ENCODE data around the gene DMXL1.

The DMXL1 gene

DNA sequence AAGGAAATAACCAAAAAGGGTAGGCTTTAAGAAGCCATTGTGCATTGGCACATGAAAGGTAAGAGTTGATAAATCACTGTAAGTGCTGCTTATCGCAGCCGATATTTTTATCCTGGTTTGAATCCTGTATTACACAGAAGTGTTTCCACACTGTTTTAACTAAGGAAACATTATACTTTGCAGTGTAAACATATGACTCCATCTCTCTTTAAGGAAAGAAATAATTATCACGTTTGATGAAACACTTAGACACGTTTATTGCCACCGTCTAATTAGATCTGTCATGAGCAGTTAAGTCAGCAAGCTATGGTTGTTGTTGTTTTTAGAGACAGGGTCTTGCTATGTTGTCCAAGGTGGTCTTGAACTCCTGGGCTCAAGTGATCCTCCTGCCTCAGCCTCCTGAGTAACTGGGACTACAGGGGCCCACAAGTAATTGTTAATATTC is 199.3 kb downstream of the DMXL1 start:
- DNase-seq, result no peak

DNA sequence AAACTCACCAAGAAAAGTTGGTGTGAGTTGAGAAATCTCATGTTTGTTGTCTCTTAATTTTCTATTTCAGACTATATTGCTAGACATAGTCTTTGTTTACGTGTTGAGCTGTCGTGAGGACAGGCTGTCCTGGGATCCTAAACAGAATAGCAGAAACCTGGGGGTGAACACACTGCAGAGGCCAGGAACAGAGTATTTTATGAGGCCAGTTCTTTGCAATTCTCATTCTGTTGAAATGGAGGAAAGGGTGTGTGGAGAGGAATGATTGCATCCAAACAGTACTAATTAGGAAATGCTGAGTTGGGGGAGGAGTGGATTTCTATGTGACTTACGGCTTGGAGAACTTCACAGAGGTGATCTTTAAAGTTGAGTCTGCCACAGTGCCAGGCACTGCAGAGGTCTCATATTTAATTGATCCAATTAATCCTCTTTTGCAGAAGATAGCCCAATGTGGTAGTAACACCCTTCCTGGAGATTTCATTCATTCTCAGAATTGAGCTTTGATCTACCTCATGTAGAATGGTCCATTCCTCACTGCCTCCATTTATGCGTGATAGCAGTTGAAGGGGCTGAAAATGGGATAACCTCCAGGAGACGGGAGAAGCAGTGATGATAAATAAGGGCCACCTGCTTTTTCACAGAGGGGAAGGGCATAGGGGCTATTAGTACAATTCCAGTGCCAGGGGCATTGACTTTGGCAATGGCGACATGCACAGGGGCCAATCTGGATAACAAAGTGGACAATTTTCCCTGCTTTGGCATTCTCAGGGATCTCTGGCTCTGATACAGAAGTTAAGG is 200.3 kb downstream of the DMXL1 start:
- no peak for DNase-seq

DNA sequence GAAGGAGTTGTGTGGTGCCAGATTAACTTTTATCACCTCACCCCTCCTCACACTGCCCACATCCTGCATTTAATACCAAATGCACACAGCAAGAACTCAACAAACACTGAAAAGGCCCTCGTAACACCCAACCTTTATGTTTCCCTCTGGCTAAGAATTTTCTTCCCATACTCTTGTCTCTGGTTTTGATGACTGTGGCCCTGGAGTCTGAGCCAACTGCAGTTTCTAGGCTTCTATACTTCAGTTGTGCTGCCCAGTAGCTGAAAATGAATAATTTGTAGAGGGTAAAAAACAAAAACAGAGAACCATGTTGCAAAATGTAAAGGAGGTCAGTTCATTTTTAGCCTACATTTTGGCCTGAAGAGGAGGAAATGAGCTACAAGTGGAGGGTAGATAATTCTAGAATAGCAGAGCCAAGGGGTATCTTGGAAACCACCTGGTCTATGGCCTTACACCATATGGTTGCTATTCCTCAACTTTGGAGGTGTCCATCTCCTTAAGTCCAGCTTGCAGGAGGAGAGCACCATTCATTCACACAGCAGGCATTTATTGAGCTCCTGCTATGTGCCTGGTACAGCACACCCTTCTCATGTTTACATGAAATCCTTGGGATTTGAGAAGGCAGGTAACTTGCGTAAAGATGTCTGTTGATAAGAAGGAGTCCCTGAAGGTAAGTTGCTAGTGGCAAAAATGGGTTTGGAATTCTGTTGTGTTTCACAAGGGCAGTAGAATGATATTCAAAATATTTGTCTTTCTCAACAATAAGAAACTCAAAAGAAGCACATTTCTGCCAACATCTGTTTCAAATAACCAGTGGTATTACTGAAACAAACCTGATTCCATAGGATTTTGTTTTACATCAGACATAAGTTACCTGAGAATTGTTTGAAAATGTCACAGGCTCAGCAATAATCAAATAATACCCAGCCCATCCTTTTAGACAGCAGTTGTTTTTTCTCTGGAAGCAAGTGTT is 201.2 kb downstream of the DMXL1 start:
- DNase-seq, result no peak

DNA sequence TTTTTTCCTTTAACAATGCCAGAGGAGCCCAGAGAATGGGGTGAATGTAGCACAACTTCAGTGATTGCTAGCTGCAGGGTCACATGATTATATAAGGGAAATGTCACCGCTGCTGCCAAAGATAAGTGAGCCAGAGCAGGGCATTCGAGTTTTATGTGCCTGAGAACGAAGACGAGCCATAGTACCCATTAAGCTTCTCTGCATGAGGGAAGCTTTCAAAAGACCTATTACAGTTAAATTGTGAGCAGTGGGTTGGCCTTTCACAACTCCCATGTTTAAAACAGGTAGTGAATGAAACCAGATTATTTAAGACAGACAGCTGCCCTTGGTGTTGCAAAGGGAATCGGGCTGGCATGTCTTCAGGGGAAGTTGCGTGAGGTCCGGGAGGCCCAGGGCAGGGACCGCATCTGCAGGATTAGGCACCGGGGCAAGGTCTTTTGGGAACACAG is 202.5 kb downstream of the DMXL1 start:
- no peak for DNase-seq

DNA sequence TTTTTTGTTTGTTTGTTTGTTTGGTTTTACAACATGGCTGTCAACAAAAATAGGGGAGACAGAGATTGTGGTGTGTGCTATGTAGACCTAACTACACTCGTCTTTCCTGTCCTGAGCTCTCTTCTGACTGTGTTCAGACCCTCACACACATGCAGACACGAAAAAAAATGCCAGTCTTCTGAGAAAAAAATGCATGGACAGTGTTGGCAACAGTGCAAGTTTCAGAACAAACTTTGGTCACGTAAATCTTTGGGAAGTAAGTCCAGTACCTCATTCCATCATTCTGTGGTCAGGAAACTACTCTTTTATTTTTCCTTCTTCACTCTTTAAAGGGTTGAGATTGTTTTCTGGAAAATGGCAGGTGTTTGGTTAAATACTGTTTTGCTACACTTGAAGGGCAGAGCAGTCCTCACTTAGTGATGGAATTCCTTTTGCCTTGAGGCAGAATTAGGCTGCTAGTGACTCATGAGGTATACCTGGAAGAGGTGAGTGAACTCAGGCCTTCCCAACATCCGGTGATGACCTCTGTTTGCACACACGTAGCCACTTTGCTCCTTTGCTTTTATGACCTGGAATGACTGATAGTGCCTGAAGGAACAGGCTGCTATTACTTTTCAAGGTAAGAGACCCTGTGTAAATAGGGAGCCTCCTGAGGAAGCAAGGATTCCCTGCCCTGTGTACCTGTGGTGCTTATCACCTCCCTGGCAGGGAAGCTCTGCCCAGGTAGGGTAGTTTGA is 203.3 kb downstream of the DMXL1 start:
- no peak for DNase-seq

DNA sequence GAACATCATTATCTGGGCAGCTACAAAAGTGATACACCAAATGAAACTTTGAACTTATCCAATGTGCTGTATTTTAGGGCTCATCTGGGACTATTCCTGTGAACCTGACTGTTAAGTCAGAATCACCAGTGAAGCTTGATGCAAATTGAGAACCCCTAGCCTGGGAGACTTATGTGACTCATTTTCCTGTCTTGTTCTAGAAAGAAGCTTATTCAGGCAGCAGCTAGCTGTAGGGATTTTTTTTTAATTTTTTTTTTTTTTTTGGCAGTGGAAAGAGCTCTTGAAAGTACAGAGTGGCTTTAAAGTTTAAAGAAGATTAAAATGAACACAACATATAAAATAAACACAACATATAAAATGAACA is 203.9 kb downstream of the DMXL1 start:
- DNase-seq, result no peak

DNA sequence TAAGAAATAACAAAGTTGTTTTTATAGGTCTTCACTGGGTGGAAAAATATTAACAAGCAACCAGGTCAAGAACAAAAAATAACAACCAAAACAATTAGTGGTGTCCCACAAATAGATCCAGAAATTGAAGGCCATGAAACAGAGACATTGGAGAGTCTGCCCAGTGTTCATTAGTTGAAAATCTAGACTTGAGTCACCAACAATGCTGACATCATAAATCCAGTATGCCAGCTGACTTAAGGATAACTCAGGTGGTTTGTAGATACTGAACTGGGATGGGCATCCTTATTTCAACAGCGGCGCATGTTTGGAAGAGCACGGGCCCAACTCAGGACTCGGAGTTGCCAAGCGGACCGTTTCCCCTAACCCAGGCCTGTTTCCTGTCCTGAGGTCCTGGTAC is 204.3 kb downstream of the DMXL1 start:
- DNase-seq, result no peak

DNA sequence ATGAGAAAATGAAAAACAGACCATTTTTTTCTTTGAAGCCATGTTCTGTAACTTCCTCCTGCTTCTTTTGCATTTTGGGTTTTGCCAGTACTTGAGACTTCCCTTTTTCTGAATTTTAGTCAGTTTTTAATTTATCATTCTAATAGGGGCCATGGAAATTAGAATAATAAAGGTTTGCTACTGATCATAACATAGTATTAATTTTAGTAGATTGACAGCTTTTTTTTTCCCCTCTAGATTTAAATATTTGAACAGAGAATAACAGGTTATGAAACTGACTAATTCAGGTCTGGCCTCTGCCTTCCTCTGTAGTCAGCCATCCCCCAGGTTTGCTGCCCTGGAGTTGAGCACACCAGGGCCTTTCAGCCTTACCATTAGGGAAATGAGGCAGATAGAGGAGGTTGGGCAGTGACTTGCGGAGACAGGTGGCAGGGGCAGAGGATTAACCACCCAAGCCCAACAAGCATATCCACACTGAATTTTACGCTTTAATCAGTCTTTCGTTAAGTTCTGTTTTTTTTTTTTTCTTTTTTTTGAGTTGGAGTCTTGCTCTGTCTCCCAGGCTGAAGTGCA is 204.8 kb downstream of the DMXL1 start:
- no peak for DNase-seq

DNA sequence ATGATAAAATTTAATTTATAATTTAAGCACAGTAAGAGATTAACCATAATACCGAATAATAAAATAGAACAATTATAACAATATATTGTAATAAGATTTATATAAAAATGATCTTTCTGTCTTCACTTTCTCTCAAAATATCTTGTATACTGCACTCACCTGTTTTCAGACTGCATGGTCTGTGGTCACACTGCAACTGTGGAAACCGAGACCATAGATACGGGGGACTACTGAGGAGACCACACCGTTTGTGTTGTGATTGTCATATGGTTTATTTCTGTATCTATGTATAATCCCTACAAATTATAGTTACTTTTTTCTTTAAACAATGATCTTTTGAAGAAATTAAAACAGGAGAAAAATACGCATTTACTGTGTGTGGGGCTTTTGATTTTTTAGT is 206.1 kb downstream of the DMXL1 start:
- DNase-seq, result no peak

DNA sequence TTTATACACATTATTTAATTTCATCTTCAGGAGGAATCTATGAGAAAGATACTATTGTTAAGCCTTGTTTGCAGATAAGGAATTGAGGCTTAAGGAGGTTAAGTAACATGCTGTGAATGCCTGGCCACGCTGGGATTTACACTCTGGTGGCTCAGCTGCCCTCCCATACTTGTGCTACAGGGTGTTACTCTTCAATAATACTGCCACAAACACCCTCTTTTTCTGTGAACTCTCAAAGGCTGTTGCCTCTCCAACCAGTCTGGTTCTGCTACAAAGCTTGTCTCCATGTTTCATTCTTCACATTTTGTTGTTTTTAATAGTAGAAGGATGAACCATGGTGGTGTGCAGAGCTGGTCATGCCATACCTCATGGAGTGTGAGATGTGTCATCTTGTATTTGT is 208.2 kb downstream of the DMXL1 start:
- DNase-seq, result no peak

DNA sequence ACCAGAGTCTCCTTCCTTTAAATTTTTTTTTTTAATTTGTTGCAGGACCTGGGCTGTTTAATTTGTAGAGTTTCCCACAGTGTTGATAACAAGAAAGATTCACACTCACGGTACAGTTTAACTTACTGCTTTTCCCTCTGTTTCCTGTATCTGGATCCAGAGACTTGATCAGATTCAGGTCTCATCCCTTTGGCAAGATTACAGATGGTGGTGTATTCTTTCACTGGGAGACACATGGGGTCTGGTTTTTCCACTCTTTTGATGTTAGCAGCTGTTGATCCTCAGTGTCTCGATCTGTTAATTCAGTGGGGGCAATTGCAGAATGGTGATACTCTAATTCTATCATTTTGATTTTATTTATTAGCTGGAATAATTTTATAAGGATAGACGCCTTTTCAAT is 209.5 kb downstream of the DMXL1 start:
- DNase-seq, result no peak

DNA sequence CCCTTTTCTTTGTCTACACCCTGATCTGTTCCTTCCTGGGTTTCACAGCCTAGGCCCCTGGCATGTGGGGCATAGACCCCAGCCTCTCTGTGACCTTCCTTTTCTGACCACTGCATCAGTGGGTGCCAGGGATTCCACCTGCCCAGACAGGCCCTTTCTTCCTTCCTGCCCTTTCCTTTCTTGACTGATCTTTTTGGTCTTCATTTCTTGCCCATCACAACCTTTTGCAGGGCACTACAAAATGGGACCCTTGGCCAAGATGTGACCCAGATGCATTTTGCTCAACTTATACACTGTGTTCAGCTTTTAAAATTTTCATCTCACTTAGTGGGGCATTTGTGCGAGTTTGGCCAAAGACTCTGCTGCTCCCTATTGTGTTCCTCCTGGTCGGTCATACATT is 211.7 kb downstream of the DMXL1 start:
- no peak for DNase-seq

DNA sequence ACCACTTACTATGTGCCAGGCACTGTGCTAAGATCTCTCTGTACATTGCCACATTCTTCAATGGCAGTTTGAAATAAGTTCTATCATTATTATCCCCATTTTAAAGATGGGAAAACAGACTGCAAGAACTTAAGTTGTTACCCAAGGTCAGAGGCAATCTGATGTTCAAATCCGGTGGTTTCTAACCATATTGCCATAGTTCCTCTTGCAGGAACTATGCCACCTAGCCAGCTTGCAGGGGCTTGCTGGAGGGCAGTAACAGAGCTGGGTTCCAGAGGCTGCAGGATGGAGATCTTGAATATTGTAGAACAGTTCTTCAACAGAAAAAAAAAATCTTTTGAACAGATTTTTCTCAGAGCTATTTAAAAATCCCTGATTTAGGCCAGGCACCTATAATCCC is 213.1 kb downstream of the DMXL1 start:
- no peak for DNase-seq

DNA sequence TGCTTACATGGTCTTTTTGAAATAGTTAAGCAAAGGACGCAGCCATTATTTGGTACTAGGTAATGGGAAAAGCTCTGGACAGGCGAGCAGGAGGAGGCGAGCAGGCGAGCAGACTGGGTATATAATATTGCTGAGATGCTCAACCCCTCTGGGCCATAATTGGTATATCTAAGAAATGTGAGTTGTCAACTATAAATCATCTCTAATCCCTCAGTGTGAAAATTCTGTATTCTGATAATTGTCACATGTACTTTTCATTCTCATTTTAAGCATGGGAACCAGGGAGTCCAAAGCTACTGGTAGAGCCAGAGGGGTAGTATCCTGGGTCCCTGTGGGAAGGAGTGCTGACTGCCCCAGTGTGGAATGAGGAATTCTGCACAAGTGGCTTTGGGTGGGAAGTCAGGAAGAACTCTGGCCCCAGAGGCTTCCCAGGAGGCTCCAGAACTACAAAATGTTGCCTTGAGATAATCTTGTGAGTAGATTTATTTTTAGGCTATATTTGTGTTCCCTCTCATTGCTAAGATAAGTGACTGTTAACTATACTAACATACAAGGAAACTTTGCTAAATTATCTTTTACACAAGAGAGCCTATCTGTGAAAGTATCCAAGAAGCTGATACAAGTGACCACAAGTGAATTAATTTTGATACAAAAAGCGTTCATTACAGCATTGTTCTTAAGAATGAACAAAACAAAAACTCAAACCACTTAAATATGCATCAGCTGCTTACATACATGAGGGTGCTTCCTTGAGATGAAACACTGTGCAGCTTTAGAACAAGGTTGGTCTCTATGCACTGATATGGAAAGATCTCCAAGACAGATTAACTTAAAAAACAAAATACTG is 214.4 kb downstream of the DMXL1 start:
- no peak for DNase-seq

DNA sequence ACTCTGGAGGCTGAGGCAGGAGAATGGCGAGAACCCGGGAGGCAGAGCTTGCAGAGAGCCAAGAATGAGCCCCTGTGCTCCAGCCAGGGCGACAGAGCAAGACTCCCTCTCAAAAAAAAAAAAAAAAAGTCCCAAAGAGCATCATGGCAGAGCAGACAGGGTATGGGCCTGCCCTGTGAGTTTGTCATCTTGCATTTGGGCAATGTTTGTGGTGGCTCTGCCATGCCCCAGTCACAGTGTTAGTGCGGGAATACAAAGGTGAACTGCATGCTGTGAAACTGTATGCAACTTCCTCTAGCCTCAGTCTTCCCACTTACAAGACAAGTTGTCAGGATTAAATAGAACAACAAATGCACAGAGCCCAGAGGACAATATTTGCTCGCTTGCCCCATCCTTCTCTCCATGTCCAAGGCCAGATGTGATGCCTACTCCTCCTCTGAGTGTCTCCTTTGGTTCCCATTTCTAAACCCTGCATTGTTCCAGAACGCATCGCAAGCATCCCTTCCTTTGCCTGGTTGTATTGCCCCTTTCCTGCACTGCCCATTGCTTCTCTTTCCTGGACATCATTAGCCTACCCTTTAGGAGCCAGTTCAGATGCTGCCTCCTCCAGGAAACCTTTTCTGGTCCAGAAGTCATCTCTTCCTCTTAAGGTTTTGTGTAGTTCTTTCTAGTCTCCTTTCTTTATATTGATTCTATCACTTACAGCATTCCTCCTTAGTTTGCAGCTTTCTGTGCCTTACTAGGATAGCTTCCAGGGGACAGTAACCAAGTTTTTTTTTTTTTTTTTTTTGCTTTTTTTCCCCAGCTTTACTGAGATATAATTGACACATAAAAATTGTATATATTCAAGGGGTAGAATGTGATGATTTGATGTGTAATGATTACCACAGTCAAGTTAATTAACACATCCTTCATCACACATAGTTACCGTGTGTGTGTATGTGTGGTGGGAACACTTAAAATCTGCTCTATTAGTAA is 215.9 kb downstream of the DMXL1 start:
- DNase-seq, result peak; percentile 16

DNA sequence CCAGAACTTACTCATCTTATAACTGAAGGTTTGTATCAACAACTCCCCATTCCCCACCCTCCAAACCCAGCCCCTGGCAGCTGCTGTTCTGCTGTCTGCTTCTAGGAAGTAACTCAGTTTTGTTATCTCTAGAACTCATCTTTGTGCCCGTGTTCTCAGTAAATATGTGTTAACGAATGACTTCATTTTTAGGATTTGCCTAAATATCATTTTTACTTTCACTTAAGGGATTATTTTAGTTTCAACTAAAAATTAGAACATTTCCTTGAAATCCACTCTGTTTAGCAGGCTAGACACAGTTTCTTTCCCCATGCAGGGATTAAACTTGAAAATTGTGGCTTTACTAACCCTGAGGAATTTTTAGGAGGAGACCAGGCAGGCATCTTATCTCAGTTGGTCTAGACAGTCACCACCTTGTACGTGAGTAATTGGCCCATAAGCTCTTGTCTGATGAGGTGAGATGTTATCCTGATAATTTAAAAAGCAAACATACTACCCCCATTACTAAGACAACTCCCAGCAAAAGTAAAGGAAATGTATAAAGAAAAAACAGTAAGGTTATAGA is 216.7 kb downstream of the DMXL1 start:
- no peak for DNase-seq

DNA sequence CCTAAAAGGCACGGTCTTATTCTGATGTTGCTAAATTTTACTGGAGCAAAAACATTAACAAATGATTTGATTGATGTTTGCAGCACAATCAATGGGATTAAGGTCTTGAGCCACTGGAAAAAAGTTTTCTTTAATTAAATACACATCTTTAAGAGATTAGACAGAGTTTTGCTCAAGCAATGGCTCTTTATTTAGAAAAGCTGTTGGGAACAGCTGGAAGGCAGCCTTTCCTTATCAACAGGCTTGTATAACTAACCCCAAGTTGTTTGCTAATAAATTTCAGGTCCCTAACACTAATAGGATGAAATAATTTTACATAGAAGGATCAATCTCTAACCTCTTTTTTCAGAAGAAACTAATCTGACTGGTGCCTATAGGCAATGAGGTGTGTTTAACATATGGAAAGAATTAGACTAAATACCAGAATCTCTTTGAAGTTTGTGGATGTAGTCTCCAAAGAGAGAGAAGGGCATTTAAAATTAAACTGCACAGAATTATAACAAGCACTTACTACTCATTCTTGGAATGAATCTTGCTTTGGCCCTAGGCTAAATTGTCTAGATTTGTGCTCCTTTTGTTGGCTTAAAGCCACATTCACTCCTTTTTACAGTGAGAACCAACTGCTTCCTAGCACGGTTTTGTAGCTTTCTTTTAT is 217.6 kb downstream of the DMXL1 start:
- peak; percentile 40 for DNase-seq

DNA sequence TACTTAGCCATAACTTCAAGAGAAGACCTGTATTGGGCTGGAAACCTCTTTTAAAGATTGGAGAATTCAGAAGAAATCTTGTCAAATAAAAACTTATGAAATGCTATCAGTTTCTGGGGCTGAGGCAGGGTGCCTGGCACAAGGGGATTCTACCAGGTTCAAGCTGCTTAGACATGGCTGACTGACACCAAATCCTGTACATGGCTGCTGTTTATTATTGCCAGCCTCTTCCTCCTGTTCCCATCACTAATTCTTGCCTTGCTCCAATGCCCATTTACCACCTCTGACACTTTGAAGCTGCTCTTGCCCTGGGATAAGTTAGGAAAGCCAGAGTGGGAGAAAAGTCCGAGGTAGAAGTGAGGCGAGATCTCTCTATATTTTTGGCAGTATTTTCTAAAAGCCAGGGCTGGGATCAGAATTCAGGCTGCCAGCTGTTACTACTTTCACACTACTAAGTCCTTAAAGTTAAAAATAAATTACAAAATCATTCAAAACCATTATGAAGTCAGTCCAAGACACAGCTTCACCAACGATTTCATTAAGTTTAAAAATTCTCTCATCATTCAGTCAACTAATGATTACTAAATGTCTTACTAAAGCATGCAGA is 218.7 kb downstream of the DMXL1 start:
- DNase-seq, result peak; percentile 12

DNA sequence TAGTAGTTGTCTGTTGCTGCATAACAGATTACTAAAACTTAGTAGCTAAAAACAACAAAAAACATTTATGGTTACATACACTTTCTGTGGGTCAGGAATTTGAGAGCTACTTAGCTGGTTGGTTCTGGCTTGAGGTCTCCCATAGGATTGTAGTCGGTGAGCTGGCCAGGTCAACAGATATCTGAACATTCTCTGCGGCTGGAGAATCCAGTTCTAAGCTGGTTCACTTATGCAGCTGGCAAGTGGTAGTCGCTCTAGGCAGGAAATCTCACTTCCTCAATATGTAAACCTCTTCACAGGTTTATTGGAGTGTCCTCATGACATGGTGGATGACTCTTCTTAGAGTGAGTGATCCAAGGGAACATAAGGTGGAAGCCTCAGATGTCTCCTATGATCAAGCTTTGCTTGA is 219.3 kb downstream of the DMXL1 start:
- no peak for DNase-seq
